ENCODE data around the gene CDK14. TPM values are rescaled to one million over a fixed set of nuclear protein-coding genes. Genes with fewer than 3 reads are reported as not detected.

The CDK14 gene
- total and polyA plus RNA-seq, 2 donors (not counting 1 experiment from before 2014, with no cell fraction given), result 42.1 to 167 TPM

GRCh38 chr7:91013078-91013477, 417.0 kb downstream of the CDK14 start:
- intact Hi-C loops (cut with micrococcal nuclease), result no loop called here
- TF ChIP-seq EZH2 (IDR thresholded peaks at IDR 0.05; ENCODE audit: borderline replicate concordance, insufficient read depth, low read depth, low read length, poor library complexity, severe bottlenecking), result no peak
- TF ChIP-seq CTCF (IDR thresholded peaks at IDR 0.05), result no peak
- Histone ChIP-seq H3K27me3 (replicated peaks in 1 of 4; ENCODE audit: control extremely low read depth in 1 of 4, control insufficient read depth in 3 of 4, insufficient read depth in 4 of 4, low read length in 3 of 4) (no peaks in the 10 kb centered on the region), H3K9me3 (ENCODE audit: control extremely low read depth in 1 of 3, control insufficient read depth in 2 of 3, insufficient read depth in 1 of 3, low read length in 2 of 3) (peaks cover 0 to 3% (median 0%) of the 10 kb centered on the region in 3 donors), H4K20me1 (ENCODE audit: control insufficient read depth, insufficient read depth, low read length, poor library complexity, severe bottlenecking) (no peaks in the 10 kb centered on the region), H3K4me3 (ENCODE audit: control extremely low read depth in 1 of 5, extremely low read depth in 1 of 5, insufficient read depth in 1 of 5, low read depth in 2 of 5, low read length in 4 of 5) (no peak overlapping the region), H3K36me3 (replicated peaks in 1 of 2; ENCODE audit: control extremely low read depth in 1 of 2, control insufficient read depth in 1 of 2, extremely low read depth in 1 of 2, insufficient read depth in 2 of 2, low read length in 1 of 2) (no peaks in the 10 kb centered on the region), H3K4me1 (ENCODE audit: control insufficient read depth in 2 of 2, insufficient read depth in 2 of 2, low read length in 2 of 2) (peaks cover 5 to 13% of the 10 kb centered on the region in 2 donors), H2AFZ (ENCODE audit: insufficient read depth, low read depth, low read length, poor library complexity, severe bottlenecking) (no peak overlapping the region), H3K4me2 (replicated peaks; ENCODE audit: low read depth, low read length, poor library complexity, severe bottlenecking) (peak overlapping the region; percentile 37), H3K79me2 (ENCODE audit: control insufficient read depth, insufficient read depth, low read length) (no peaks in the 10 kb centered on the region), H3K9ac (ENCODE audit: low read length) (no peak overlapping the region), H3K27ac (ENCODE audit: low read length in 2 of 2) (peak overlapping the region in 1 of 2 donors; percentile 30)
- H3K27me3 Mint-ChIP-seq, result no peaks in the 10 kb centered on the region
- H3K4me1 Mint-ChIP-seq, result peaks cover 20% of the 10 kb centered on the region
- H3K27ac Mint-ChIP-seq, result peak overlapping the region; percentile 27
- peak overlapping the region; percentile 33 for H3K4me3 Mint-ChIP-seq
- ATAC-seq (ENCODE audit: low read depth) (peak; percentile 45), DNase-seq (peak; percentile 9)
- no CpG with 5 or more reads among the region's 1 CpG for WGBS (ENCODE audit: insufficient coverage)
- POLR2A ChIA-PET, result no interaction called here
- no peaks in the 10 kb centered on the region for H3K9me3 Mint-ChIP-seq (ENCODE audit: insufficient read depth)
- CTCF ChIA-PET, result interaction anchor here (1.1 to 2.0 kb wide), 2 partner anchors 22 to 304 kb away, joined by 4 to 8 read pairs; no protein-coding TSS in a partner anchor

- Histone ChIP-seq H3K79me2 (ENCODE audit: control insufficient read depth, insufficient read depth, low read length) (peaks cover 5% of the 10 kb centered on the region), H3K27me3 (replicated peaks in 1 of 4; ENCODE audit: control extremely low read depth in 1 of 4, control insufficient read depth in 3 of 4, insufficient read depth in 4 of 4, low read length in 3 of 4) (no peaks in the 10 kb centered on the region), H3K4me2 (replicated peaks; ENCODE audit: low read depth, low read length, poor library complexity, severe bottlenecking) (no peak overlapping the region), H3K36me3 (replicated peaks in 1 of 2; ENCODE audit: control extremely low read depth in 1 of 2, control insufficient read depth in 1 of 2, extremely low read depth in 1 of 2, insufficient read depth in 2 of 2, low read length in 1 of 2) (peaks cover 0 to 5% of the 10 kb centered on the region in 2 experiments), H3K4me1 (ENCODE audit: control insufficient read depth in 2 of 2, insufficient read depth in 2 of 2, low read length in 2 of 2) (no peaks in the 10 kb centered on the region), H2AFZ (ENCODE audit: insufficient read depth, low read depth, low read length, poor library complexity, severe bottlenecking) (no peak overlapping the region), H3K9me3 (ENCODE audit: control extremely low read depth in 1 of 3, control insufficient read depth in 2 of 3, insufficient read depth in 1 of 3, low read length in 2 of 3) (no peaks in the 10 kb centered on the region), H3K9ac (ENCODE audit: low read length) (no peak overlapping the region), H3K27ac (ENCODE audit: low read length in 2 of 2) (no peak overlapping the region), H4K20me1 (ENCODE audit: control insufficient read depth, insufficient read depth, low read length, poor library complexity, severe bottlenecking) (no peaks in the 10 kb centered on the region), H3K4me3 (ENCODE audit: control extremely low read depth in 1 of 5, extremely low read depth in 1 of 5, insufficient read depth in 1 of 5, low read depth in 2 of 5, low read length in 4 of 5) (no peak overlapping the region)
- no peak overlapping the region for H3K4me3 Mint-ChIP-seq
- ChIA-PET POLR2A (no interaction called here), CTCF (no interaction called here)
- WGBS (ENCODE audit: insufficient coverage), result 100% methylated on average over 1 of the region's 2 CpGs
- intact Hi-C loops (cut with micrococcal nuclease), result no loop called here
- H3K27me3 Mint-ChIP-seq, result no peaks in the 10 kb centered on the region
- ATAC-seq (ENCODE audit: low read depth) (no peak), DNase-seq (no peak)
- no peak overlapping the region for H3K27ac Mint-ChIP-seq
- TF ChIP-seq CTCF (IDR thresholded peaks at IDR 0.05) (no peak), EZH2 (IDR thresholded peaks at IDR 0.05; ENCODE audit: borderline replicate concordance, insufficient read depth, low read depth, low read length, poor library complexity, severe bottlenecking) (no peak)
- H3K4me1 Mint-ChIP-seq, result peaks cover 1% of the 10 kb centered on the region
- H3K9me3 Mint-ChIP-seq (ENCODE audit: insufficient read depth), result no peaks in the 10 kb centered on the region
Measured at GRCh38 chr7:91019686-91020385, 423.7 kb downstream of the CDK14 start.
